ENCODE measurements around the gene OSMR. TPM values are rescaled to one million over a fixed set of nuclear protein-coding genes. Genes with fewer than 3 reads are reported as not detected.

OSMR gene
- total RNA-seq, 2 experiments from 2014 or later: not detected

DNA sequence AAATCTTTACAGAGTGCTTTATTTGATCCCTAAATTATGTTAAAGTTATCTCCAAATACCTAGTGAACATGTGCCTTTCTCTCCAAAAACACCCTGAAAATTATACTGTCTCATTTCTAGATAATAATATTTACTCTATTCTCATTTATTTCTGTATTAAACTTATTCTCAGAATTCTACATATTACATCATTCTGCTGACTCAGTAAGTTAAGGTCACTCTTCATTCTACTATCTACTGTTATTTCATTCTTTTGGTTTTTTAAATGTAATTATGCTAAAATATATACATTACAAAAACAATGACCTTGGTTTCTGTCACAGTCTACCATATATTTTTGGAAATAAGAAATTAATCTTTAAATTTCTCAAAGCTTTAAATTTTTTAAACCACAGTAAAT, 132.2 kb downstream of the OSMR start:
- POLR2A ChIA-PET: no interaction called here

DNA sequence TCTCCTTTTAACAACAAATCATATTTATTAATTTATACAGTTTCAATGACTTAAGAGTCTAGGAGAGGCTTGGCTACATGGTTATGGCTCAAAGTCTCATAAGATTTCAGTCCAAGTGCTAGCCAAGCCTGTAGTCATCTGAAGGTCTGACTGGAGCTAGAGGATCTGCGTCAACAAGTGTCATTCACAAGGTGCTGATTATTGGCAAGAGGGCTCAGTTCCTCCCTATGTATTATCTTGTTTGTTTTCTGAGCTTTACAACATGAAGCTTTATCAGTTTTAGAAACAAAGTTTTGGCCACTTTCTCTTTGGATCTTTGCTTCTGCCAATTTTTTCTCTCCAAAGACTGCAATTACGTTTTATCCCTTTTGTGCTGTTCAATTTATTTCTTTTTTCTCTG, 133.7 kb downstream of the OSMR start:
- ChIA-PET POLR2A (no interaction called here), CTCF (no interaction called here)

More for the DNA sequence above, 132.2 kb downstream of the OSMR start:
- CTCF ChIA-PET: no interaction called here

Other genes starting within 250 kb of the OSMR start
- gene RICTOR, start 228.4 kb downstream of the OSMR start, total RNA-seq: 10 to 100 TPM; 22.1 to 24.0 TPM

Data from activated CD8-positive, alpha-beta memory T cell treated with anti-CD3 and anti-CD28 coated beads for 36 hours (primary cell).